ENCODE results near the gene HS6ST1.
A peak's percentile ranks its signal among the peaks of the same experiment; 100 is the strongest.

HS6ST1 gene

GRCh38 chr2:128309280-128310093 is 9.2 kb downstream of the HS6ST1 start:
- peak; percentile 95 for FAIRE-seq

- FAIRE-seq = no peak
Measured at GRCh38 chr2:128308889-128309279, 9.8 kb downstream of the HS6ST1 start.

GRCh38 chr2:128308284-128308731 is 10.4 kb downstream of the HS6ST1 start:
- FAIRE-seq = no peak

GRCh38 chr2:128307595-128307994 is 11.1 kb downstream of the HS6ST1 start:
- FAIRE-seq = no peak

- no peak for FAIRE-seq
Measured at GRCh38 chr2:128306931-128307460, 11.7 kb downstream of the HS6ST1 start.

GRCh38 chr2:128306081-128306930 is 12.4 kb downstream of the HS6ST1 start:
- FAIRE-seq = peak; percentile 82

- FAIRE-seq = no peak
Measured at GRCh38 chr2:128305555-128306080, 13.1 kb downstream of the HS6ST1 start.

GRCh38 chr2:128304715-128305554 is 13.7 kb downstream of the HS6ST1 start:
- FAIRE-seq = peak; percentile 56

- no peak for FAIRE-seq
Measured at GRCh38 chr2:128304330-128304714, 14.3 kb downstream of the HS6ST1 start.

GRCh38 chr2:128303911-128304310 is 14.8 kb downstream of the HS6ST1 start:
- FAIRE-seq = no peak

GRCh38 chr2:128303095-128303791 is 15.4 kb downstream of the HS6ST1 start:
- FAIRE-seq = no peak

- no peak for FAIRE-seq
Measured at GRCh38 chr2:128302744-128303067, 16.0 kb downstream of the HS6ST1 start.

GRCh38 chr2:128302011-128302743 is 16.5 kb downstream of the HS6ST1 start:
- no peak for FAIRE-seq

- no peak for FAIRE-seq
Measured at GRCh38 chr2:128301501-128301966, 17.1 kb downstream of the HS6ST1 start.

GRCh38 chr2:128301021-128301420 is 17.6 kb downstream of the HS6ST1 start:
- no peak for FAIRE-seq

- FAIRE-seq = no peak
Measured at GRCh38 chr2:128300151-128301020, 18.3 kb downstream of the HS6ST1 start.

- no peak for FAIRE-seq
Measured at GRCh38 chr2:128299628-128300027, 19.0 kb downstream of the HS6ST1 start.

GRCh38 chr2:128298846-128299507 is 19.7 kb downstream of the HS6ST1 start:
- FAIRE-seq = no peak

GRCh38 chr2:128298286-128298685 is 20.4 kb downstream of the HS6ST1 start:
- FAIRE-seq = no peak

Data from islet of Langerhans (tissue), 1 donor.